ENCODE data around the gene PTPN21.

Gene PTPN21

GRCh38 chr14:88463318-88463717, 91.5 kb downstream of the PTPN21 start:
- DNase-seq (ENCODE audit: low read depth) = peak; percentile 32
- no peak overlapping the region for H3K4me3 ChIP-seq (ENCODE audit: low read depth, low read length)

GRCh38 chr14:88454886-88455285, 99.9 kb downstream of the PTPN21 start:
- TF ChIP-seq, protein P1, sequence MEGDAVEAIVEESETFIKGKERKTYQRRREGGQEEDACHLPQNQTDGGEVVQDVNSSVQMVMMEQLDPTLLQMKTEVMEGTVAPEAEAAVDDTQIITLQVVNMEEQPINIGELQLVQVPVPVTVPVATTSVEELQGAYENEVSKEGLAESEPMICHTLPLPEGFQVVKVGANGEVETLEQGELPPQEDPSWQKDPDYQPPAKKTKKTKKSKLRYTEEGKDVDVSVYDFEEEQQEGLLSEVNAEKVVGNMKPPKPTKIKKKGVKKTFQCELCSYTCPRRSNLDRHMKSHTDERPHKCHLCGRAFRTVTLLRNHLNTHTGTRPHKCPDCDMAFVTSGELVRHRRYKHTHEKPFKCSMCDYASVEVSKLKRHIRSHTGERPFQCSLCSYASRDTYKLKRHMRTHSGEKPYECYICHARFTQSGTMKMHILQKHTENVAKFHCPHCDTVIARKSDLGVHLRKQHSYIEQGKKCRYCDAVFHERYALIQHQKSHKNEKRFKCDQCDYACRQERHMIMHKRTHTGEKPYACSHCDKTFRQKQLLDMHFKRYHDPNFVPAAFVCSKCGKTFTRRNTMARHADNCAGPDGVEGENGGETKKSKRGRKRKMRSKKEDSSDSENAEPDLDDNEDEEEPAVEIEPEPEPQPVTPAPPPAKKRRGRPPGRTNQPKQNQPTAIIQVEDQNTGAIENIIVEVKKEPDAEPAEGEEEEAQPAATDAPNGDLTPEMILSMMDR (IDR thresholded peaks at IDR 0.05; ENCODE audit: insufficient read depth, low read depth, low read length, missing control alignments) = no peak
- DNase-seq (ENCODE audit: low read depth) = no peak
- H3K4me3 ChIP-seq (ENCODE audit: low read depth, low read length) = no peak overlapping the region

More at GRCh38 chr14:88463318-88463717, 91.5 kb downstream of the PTPN21 start:
- TF ChIP-seq, protein P1 (IDR thresholded peaks at IDR 0.05; ENCODE audit: insufficient read depth, low read depth, low read length, missing control alignments) = peak; percentile 42

GRCh38 chr14:88452231-88452630, 102.6 kb downstream of the PTPN21 start:
- no peak for DNase-seq (ENCODE audit: low read depth)
- H3K4me3 ChIP-seq (ENCODE audit: low read depth, low read length) = no peak overlapping the region
- TF ChIP-seq, protein P1 (IDR thresholded peaks at IDR 0.05; ENCODE audit: insufficient read depth, low read depth, low read length, missing control alignments) = no peak

DNA sequence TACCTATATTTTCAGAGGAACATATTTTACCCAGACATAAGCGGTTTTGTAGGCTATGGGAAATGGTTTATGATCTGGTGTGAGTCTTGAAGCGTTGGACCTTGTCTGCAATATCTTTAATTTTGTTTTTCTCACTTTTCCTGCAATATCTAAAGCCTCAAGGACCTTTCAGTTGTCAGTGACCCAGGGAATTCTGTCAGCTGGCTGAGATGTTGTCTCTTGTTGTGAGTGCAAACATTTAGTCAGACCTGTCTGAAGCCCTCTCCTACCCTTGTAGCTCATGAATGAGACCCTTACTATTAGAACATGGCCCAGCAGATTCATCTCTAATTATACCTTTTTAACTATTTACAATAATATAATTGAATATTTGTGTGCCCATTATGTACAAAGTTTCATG, 115.7 kb downstream of the PTPN21 start:
- no peak overlapping the region for H3K4me3 ChIP-seq (ENCODE audit: low read depth, low read length)
- no peak for DNase-seq (ENCODE audit: low read depth)
- TF ChIP-seq, protein P1 (IDR thresholded peaks at IDR 0.05; ENCODE audit: insufficient read depth, low read depth, low read length, missing control alignments) = no peak

DNA sequence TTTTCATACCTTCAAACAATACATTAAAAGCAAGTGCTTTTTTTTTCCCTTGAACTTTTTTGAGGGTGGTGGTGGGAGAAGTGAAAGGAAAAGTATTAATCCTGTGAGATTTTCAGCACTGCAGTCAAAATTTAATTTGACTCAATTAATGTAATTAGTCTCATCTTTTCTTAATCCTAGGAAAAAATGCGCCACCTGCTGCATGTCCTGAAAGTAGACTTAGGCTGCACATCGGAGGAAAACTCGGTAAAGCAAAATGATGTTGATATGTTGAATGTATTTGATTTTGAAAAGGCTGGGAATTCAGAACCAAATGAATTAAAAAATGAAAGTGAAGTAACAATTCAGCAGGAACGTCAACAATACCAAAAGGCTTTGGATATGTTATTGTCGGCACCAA, 117.1 kb downstream of the PTPN21 start:
- no peak for DNase-seq (ENCODE audit: low read depth)
- H3K4me3 ChIP-seq (ENCODE audit: low read depth, low read length) = no peak overlapping the region
- TF ChIP-seq, protein P1 (IDR thresholded peaks at IDR 0.05; ENCODE audit: insufficient read depth, low read depth, low read length, missing control alignments) = no peak

DNA sequence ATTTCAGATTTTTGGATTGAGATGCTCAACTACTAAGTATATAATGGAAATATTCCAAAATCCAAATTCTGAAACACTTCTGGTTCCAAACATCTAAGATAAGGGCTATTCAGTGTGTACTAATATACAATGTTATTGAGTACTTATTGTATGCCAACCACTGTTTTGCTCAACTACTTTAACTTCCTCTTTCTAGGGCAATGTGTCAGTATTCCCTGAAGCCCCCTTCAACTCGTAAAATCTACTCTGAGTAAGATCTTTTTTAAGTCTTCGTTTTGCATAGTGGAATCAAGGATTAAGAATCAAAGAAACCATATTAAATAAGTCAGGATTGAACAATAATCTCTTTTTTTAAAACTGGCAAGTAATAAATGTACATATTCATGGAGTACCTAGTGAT, 123.8 kb downstream of the PTPN21 start:
- no peak overlapping the region for H3K4me3 ChIP-seq (ENCODE audit: low read depth, low read length)
- TF ChIP-seq, protein P1 (IDR thresholded peaks at IDR 0.05; ENCODE audit: insufficient read depth, low read depth, low read length, missing control alignments) = no peak
- no peak for DNase-seq (ENCODE audit: low read depth)

DNA sequence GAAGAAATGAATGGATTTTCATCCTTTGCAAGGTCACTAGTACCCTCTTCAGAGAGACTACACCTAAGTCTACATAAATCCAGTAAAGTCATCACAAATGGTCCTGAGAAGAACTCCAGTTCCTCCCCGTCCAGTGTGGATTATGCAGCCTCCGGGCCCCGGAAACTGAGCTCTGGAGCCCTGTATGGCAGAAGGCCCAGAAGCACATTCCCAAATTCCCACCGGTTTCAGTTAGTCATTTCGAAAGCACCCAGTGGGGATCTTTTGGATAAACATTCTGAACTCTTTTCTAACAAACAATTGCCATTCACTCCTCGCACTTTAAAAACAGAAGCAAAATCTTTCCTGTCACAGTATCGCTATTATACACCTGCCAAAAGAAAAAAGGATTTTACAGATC, 128.5 kb downstream of the PTPN21 start:
- no peak overlapping the region for H3K4me3 ChIP-seq (ENCODE audit: low read depth, low read length)
- no peak for DNase-seq (ENCODE audit: low read depth)
- TF ChIP-seq, protein P1 (IDR thresholded peaks at IDR 0.05; ENCODE audit: insufficient read depth, low read depth, low read length, missing control alignments) = no peak
